ENCODE measurements around the gene MINDY4. TPM values are rescaled to one million over a fixed set of nuclear protein-coding genes. Genes with fewer than 3 reads are reported as not detected.

The MINDY4 gene
- total and polyA plus RNA-seq, 2 donors (not counting 1 experiment from before 2014, with no cell fraction given), result 6.1 to 6.3 TPM

GRCh38 chr7:30785786-30786185, 14.6 kb downstream of the MINDY4 start:
- Histone ChIP-seq H3K27me3 (ENCODE audit: control insufficient read depth, insufficient read depth, low read length) (no peaks in the 10 kb centered on the region), H3K27ac (ENCODE audit: insufficient read depth, low read length) (no peak overlapping the region), H3K79me2 (ENCODE audit: control insufficient read depth, insufficient read depth, low read length) (no peaks in the 10 kb centered on the region), H3K4me3 (replicated peaks in 1 of 4; ENCODE audit: control extremely low read depth in 1 of 4, insufficient read depth in 1 of 4, low read depth in 3 of 4, low read length in 4 of 4) (no peak overlapping the region), H3K4me2 (ENCODE audit: extremely low read depth, insufficient read depth, low read length) (no peak overlapping the region), H3K9ac (ENCODE audit: insufficient read depth, low read length) (no peak overlapping the region), H3K9me3 (ENCODE audit: control insufficient read depth, insufficient read depth, low read depth, low read length) (no peaks in the 10 kb centered on the region), H2AFZ (ENCODE audit: low read length) (no peak overlapping the region), H4K20me1 (ENCODE audit: control insufficient read depth, extremely low read depth, insufficient read depth, low read length) (no peaks in the 10 kb centered on the region), H3K4me1 (ENCODE audit: control insufficient read depth, extremely low read depth, insufficient read depth, low read length) (peaks cover 8% of the 10 kb centered on the region), H3K36me3 (ENCODE audit: control insufficient read depth, insufficient read depth, low read length) (peaks cover 4% of the 10 kb centered on the region)
- TF ChIP-seq CTCF (conservative IDR thresholded peaks at IDR 0.05 in 1 of 2, IDR thresholded peaks at IDR 0.05 in 1 of 2; ENCODE audit: low read depth in 1 of 2, low read length in 2 of 2) (no peak), EZH2 (IDR thresholded peaks at IDR 0.05; ENCODE audit: low read length, missing control alignments) (no peak)
- no peak for DNase-seq (ENCODE audit: low read depth in 2 of 2)

- DNase-seq (ENCODE audit: low read depth in 2 of 2), result no peak
- H4K20me1 ChIP-seq (ENCODE audit: control insufficient read depth, extremely low read depth, insufficient read depth, low read length), result no peaks in the 10 kb centered on the region
- no peak overlapping the region for H3K27ac ChIP-seq (ENCODE audit: insufficient read depth, low read length)
- no peak overlapping the region for H2AFZ ChIP-seq (ENCODE audit: low read length)
- H3K79me2 ChIP-seq (ENCODE audit: control insufficient read depth, insufficient read depth, low read length), result no peaks in the 10 kb centered on the region
- H3K4me3 ChIP-seq (replicated peaks in 1 of 4; ENCODE audit: control extremely low read depth in 1 of 4, insufficient read depth in 1 of 4, low read depth in 3 of 4, low read length in 4 of 4), result no peak overlapping the region
- H3K27me3 ChIP-seq (ENCODE audit: control insufficient read depth, insufficient read depth, low read length), result no peaks in the 10 kb centered on the region
- H3K36me3 ChIP-seq (ENCODE audit: control insufficient read depth, insufficient read depth, low read length), result peaks cover 7% of the 10 kb centered on the region
- peaks cover 8% of the 10 kb centered on the region for H3K4me1 ChIP-seq (ENCODE audit: control insufficient read depth, extremely low read depth, insufficient read depth, low read length)
- no peak overlapping the region for H3K9ac ChIP-seq (ENCODE audit: insufficient read depth, low read length)
- TF ChIP-seq CTCF (conservative IDR thresholded peaks at IDR 0.05 in 1 of 2, IDR thresholded peaks at IDR 0.05 in 1 of 2; ENCODE audit: low read depth in 1 of 2, low read length in 2 of 2) (no peak), EZH2 (IDR thresholded peaks at IDR 0.05; ENCODE audit: low read length, missing control alignments) (no peak)
- no peak overlapping the region for H3K4me2 ChIP-seq (ENCODE audit: extremely low read depth, insufficient read depth, low read length)
- no peaks in the 10 kb centered on the region for H3K9me3 ChIP-seq (ENCODE audit: control insufficient read depth, insufficient read depth, low read depth, low read length)
Measured at GRCh38 chr7:30787486-30787885, 16.3 kb downstream of the MINDY4 start.

GRCh38 chr7:30788640-30789333, 17.6 kb downstream of the MINDY4 start:
- Histone ChIP-seq H3K36me3 (ENCODE audit: control insufficient read depth, insufficient read depth, low read length) (peaks cover 5% of the 10 kb centered on the region), H3K27ac (ENCODE audit: insufficient read depth, low read length) (peak overlapping the region; percentile 22), H3K9me3 (ENCODE audit: control insufficient read depth, insufficient read depth, low read depth, low read length) (no peaks in the 10 kb centered on the region), H3K27me3 (ENCODE audit: control insufficient read depth, insufficient read depth, low read length) (no peaks in the 10 kb centered on the region), H3K9ac (ENCODE audit: insufficient read depth, low read length) (no peak overlapping the region), H3K4me3 (replicated peaks in 1 of 4; ENCODE audit: control extremely low read depth in 1 of 4, insufficient read depth in 1 of 4, low read depth in 3 of 4, low read length in 4 of 4) (no peak overlapping the region), H4K20me1 (ENCODE audit: control insufficient read depth, extremely low read depth, insufficient read depth, low read length) (no peaks in the 10 kb centered on the region), H3K4me2 (ENCODE audit: extremely low read depth, insufficient read depth, low read length) (no peak overlapping the region), H3K4me1 (ENCODE audit: control insufficient read depth, extremely low read depth, insufficient read depth, low read length) (peaks cover 8% of the 10 kb centered on the region), H2AFZ (ENCODE audit: low read length) (no peak overlapping the region), H3K79me2 (ENCODE audit: control insufficient read depth, insufficient read depth, low read length) (no peaks in the 10 kb centered on the region)
- no peak for DNase-seq (ENCODE audit: low read depth in 2 of 2)
- no peak for TF ChIP-seq EZH2 (IDR thresholded peaks at IDR 0.05; ENCODE audit: low read length, missing control alignments)
